ENCODE measurements around the gene LRWD1.
"Not testable (repeated sequence)": the region's sequence is repeated elsewhere in the genome, so short reads cannot be mapped to it uniquely, and the experiment has no call there.

DNA sequence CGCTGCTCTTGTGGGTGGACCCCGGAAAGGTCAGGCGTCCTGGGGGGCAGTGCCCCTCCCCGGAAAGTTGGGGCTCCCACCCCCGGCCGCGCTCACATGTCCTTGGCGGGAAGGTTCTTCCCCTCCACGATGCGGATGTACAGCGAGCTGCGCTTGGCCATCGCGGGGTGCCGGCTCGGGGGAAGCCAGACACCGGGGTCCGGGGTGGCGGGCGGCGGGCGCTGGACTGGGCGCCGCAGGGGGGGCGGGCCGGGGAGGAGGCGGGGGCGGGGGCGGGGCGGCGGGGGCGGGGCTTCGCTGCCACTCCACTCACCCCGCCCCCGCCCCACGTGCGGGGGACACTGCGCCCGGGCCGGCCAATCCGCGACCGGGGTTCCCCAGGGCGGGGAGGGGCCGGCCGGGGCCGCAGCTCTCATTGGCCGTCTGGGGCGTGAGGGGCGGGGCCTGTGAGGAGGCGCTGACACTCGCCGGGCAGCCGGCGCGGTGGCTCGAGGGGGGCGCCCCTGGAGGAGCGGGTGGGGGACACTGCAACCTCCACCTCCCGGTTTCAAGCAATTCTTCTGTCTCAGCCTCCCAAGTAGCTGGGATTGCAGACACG lies 52.9 kb downstream of the LRWD1 start, which contains the start of gene RASA4B:
- not testable (repeated sequence) for TF ChIP-seq POLR2AphosphoS5 (IDR thresholded peaks at IDR 0.05; ENCODE audit: low read depth, low read length); TAF1 (IDR thresholded peaks at IDR 0.05; ENCODE audit: borderline replicate concordance, insufficient read depth, low read length); SIN3A (IDR thresholded peaks at IDR 0.05; ENCODE audit: borderline replicate concordance, insufficient read depth, low read length)
- TF ChIP-seq, protein P1, sequence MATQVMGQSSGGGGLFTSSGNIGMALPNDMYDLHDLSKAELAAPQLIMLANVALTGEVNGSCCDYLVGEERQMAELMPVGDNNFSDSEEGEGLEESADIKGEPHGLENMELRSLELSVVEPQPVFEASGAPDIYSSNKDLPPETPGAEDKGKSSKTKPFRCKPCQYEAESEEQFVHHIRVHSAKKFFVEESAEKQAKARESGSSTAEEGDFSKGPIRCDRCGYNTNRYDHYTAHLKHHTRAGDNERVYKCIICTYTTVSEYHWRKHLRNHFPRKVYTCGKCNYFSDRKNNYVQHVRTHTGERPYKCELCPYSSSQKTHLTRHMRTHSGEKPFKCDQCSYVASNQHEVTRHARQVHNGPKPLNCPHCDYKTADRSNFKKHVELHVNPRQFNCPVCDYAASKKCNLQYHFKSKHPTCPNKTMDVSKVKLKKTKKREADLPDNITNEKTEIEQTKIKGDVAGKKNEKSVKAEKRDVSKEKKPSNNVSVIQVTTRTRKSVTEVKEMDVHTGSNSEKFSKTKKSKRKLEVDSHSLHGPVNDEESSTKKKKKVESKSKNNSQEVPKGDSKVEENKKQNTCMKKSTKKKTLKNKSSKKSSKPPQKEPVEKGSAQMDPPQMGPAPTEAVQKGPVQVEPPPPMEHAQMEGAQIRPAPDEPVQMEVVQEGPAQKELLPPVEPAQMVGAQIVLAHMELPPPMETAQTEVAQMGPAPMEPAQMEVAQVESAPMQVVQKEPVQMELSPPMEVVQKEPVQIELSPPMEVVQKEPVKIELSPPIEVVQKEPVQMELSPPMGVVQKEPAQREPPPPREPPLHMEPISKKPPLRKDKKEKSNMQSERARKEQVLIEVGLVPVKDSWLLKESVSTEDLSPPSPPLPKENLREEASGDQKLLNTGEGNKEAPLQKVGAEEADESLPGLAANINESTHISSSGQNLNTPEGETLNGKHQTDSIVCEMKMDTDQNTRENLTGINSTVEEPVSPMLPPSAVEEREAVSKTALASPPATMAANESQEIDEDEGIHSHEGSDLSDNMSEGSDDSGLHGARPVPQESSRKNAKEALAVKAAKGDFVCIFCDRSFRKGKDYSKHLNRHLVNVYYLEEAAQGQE (IDR thresholded peaks at IDR 0.05; ENCODE audit: insufficient read depth in 1 of 2, low read depth in 2 of 2, low read length in 2 of 2): not testable (repeated sequence)
